NK-92 treated with Interleukin-12 subunit alpha and Interleukin-12 subunit beta, amount 100 ng/mL, for 24 hours (cell line): Measurements from ENCODE around the gene TENM3.

Source experiments
- DNase-seq: peaks from one replicate; lab custom pipeline; 2025; lab: John Stamatoyannopoulos, UW

TENM3 gene

DNA sequence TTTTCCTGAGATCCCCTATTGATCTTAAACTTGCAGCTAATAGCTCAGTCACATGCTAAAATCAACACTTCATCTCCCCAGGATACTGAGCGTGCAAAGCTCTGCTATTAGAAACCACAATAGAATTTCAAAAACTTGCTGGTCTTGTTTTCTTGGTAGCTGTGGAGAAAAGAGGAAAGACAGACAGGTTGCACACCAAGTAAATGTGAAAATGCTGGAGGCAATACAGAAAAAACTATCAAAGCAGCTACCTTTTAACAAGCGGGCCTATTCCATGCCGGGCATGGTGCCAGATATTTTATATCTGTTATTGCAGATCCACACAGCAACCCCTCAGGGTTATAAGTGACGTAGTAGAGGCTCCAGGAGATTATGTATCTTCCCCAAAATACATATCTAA, 502.0 kb downstream of the TENM3 start:
- DNase-seq: no peak

DNA sequence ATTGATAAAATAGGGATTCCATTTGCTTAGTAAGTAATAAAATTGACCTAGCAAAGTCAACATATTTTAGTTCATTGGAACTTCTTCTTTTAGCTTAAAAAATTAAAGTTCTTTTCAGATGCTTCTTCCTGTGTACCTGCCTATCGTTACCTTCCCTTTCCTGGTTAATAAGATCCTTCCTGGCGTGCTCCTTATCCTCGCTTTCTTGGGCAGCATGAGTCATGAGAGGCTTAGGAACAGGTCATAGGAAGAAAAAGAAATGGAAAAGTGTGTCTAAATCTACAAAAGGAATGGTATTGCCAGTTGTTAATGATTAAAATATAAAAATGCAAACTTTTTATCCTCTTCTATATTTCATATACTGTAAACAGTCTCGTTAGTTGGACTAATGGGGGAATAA, 503.7 kb downstream of the TENM3 start:
- no peak for DNase-seq

DNA sequence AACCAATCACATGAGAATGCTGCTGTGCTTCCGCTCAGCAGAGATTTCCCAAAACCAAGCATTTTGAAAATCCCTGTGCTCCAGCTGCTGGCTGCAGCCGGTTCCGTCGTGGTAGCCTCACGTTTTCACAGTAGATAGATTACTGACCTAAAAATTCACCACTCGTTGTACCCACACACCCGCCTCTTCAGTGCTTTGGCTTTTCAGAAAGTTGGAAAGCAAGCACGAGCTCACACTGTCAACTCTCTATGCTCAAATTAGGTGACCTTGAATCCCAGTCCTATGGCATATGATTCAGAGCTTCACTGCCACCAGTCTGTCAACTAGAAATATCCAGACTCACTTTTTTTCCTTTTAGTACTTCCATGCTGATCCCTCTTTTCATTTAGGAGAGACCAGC, 505.1 kb downstream of the TENM3 start:
- DNase-seq: no peak

DNA sequence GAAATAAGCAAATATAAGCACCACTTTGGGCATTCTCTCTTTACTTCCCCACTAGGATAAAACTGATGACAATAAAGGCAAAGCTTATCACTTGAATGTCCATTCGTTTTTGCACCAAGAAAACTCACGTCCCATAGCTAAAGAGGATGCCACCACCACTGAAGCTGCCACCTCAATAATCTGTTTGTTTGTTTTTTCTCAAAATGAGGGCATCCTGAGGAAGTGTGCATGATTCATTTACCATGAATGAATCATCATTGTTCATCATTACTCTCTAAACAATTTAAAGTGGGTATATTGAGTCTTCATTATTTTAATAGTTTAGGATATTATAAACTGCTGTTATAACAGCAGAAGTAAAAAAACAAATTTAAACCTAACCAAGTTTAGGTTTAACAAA, 505.7 kb downstream of the TENM3 start:
- no peak for DNase-seq

DNA sequence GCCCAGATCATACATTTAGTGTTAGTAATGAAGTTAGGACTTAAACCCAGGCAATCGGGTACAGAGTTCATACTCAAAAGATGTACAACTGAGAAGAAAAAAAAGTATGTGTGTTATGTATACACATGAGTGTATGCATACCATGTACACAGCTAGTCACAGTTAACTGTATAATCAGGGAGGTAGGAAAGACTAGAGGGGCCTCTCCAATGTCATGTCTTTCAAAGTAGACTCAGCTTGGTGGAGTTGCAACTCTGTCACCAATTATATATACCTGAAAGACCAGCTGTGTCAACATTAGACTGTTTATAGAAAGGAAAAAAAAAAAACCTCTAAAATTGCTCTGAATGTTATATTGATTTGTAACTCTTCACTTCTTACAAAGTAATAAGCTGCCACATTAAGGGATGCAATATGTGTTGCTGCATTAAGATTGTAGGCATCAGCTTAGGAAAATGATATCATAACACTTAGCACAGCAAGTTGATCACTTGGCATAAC, 506.5 kb downstream of the TENM3 start:
- no peak for DNase-seq

DNA sequence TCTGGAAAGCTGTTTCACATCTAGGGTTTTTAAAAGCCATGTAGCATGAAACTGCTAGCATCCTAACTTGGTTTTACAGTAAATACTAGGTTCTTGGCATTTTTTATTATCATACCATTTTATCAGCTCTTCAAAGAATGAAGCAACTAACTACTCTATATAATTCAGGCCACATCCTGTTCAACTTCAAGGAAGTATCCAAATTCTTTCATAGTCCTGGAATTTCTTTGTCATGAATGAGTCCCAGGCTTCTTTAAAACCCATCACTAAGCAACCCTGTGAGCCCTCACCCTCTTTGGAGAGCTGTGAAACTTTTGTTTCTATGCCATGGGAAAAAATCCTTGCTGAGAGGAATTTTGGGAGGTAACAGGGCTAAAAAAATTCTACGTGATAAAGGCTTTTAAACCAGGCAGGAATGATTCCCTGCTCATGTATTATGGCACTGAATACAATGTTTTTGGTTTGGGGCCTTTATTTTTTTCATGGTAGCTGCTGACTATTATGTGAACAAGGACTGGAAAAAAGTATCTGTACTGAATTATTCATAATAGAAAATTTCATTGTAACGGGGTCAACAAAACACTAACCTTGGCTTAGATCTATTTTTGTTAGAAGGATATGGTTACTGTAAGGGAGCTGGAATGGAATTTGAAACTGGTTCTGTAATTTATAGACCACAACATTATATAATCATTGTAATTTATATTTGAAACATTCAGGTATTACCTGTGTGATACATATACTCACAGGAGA, 509.1 kb downstream of the TENM3 start:
- DNase-seq: no peak

DNA sequence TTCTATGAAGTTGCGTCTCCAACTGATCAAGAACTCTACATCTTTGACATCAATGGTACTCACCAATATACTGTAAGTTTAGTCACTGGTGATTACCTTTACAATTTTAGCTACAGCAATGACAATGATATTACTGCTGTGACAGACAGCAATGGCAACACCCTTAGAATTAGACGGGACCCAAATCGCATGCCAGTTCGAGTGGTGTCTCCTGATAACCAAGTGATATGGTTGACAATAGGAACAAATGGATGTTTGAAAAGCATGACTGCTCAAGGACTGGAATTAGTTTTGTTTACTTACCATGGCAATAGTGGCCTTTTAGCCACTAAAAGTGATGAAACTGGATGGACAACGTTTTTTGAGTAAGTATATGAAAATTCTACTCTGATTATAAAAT, 511.7 kb downstream of the TENM3 start:
- no peak for DNase-seq

DNA sequence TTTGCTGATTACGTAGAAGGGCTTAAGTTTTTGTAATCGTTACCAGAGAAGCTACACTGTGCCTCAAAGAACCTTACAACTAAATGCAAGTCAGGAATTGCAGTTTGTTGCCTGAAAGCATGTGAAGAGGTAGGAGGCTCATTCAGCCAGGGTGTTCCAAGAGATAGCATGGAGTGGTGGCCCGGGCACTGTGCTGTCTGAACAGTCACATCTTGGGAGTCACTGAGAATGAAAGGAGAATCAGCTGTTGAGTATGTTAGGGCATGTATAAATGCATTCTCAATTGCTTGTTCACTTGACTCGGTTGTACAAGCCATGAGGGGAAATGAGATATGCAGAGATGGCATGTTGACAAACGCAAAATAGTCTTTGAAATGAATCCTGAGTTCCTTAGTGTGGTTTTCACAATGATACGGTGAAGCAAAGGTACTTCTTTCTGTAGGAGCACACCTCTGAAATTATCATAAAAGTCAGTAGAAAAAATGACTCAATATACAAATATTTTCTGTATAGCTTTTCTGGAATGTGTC, 513.0 kb downstream of the TENM3 start:
- no peak for DNase-seq

DNA sequence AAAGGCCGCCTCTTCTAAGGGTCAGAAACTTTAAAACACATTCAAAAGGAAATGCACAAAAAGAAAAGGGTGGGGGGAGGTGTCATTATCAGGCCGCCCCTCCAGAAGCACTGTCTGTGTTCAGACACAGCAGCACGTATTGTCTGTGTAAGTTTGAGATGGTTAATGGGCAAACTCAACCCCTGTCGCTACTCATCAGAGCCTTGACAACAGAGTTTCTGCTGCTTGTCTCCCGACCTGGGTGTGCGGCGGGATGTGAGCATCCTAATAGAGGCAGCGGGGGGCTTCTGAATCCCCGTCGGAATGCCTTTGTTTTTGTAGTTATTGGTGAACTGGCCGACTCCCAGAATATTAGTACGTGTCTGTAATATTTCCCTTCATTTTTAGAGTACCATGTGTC, 515.1 kb downstream of the TENM3 start:
- no peak for DNase-seq

DNA sequence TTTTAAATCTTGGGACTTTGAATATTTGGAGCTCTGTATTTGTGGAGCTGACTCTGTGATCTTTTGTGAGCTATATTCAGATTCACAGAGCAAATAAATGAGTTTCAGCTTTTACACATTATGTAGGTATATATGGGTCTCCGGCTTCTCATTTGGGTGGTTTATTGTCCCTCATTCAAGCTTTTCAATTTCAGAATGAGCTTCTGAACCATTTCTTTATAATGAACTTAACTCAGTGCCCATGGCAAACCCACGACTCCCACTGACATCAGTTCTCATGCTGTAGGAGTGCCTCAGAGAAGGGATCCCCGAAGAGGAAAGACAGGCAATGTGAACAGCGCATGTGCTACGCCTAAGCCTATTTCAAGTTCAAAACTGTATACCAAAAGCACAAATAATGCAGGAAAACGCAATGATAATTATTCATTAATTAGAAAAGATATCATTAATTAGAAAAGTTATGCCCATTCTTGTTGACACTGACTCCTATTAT, 517.4 kb downstream of the TENM3 start:
- no peak for DNase-seq

DNA sequence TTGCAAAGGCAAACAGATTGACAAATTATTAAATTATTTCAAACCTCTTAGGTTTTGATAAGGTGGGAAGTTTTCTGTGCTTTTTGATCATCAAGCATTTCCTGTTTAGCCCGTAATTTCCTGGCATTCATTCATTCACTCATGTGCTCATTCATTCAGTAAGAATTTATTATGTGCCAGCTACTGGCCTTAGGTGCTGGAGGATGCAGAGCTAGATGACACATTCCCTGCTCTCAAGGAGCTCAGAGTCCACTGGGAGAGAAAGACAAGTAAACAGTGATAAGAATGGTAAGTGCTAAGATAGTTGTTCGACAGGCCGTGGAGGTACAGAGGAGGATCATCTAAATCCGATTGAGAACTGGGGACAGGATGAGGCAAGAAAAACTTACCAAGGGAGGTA, 520.9 kb downstream of the TENM3 start:
- DNase-seq: no peak

DNA sequence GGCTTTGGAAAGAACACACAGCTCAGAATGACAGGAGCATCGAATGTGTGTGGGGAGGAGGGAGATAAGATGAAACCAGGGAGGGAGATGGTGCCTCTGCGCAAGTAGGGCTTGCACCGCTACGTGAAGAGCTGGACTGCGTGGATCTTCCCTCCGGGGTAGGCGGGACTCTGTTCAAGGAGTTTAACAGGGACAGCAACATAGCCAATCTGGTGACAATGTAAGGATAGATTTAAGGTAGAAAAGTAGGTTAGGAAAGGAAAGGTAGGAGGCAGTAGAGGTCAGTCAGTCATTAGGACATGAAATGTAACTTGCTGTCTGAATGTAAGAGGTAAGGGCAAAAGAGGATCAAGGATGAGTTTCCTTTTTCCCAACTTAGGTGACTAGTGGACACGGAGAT, 521.4 kb downstream of the TENM3 start:
- no peak for DNase-seq

DNA sequence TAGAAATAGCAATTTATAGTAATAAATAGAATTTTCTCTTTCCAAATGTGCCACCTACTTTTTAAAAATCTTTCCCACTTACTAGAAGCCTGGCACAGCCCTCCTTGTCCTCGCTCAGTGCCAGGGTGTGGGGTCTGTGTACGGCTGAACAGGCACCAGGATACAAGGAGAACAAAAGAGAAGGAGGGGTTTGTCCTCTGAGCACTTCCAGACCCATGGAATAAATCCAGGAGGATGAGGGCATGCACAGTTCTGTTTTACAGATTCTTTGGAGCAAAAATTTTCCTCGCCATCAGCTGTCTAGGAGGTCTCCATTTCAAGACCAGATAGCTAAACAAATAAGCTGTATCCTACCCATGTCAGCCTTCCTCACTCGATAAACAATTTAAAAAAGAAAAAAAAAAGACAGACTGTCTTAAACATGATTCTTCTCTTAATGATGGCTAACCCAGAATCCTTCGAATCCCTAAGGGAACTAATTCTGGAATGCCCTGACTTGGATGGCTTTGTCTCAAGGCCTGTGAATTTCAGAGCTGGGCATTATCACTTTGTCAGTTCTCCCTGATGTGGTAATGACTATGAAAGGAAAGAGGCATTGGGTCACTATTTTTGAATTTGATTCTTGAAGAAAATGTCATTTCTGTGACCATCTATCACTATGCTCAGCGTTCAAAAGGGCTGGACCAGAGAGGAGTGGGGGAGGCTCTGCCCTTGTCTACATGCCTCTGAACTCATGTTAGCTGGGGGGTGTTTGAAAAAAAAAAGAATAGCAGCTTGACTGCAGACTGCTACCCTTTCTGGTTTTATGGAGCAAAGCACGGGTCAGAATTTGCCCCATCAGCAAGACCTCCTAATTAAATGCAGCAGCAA, 523.0 kb downstream of the TENM3 start:
- no peak for DNase-seq

DNA sequence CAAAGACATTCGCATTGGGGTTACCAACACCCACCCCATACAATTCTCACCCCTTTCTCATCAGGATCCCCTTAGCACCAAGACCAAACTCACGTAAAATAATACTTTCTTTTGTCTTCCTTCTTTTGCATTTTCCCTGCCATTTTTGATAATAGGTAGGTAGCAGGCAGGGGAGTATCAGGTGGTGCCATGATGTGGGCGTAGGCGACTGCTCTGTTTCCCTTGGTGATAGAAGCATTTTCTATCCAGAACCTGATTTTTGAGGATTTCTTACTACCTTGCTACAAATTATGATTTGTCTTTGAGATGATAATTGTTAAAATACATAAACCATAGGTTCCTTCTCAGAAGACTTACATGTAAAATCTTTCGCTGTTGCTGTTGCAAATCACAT, 523.7 kb downstream of the TENM3 start:
- DNase-seq: no peak

DNA sequence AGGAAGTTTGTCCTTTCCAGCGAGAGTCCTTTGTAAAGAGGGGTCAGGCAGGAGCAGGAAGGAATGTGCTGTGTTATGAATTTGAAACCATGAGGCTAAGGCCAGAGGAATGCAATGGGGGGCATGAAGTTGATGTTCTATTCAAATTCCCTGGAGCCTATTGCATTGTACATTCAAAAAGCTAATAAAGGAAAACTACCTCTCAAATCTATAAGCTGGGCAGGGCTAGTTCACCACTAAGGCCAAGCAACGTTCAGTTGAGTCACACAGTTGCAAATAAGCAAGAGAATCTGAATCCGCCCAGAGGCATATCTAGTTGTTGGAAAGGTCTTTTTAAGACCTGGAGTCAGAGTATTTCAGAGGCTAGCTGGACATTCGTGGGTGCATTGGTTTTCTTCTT, 525.6 kb downstream of the TENM3 start:
- DNase-seq: no peak

DNA sequence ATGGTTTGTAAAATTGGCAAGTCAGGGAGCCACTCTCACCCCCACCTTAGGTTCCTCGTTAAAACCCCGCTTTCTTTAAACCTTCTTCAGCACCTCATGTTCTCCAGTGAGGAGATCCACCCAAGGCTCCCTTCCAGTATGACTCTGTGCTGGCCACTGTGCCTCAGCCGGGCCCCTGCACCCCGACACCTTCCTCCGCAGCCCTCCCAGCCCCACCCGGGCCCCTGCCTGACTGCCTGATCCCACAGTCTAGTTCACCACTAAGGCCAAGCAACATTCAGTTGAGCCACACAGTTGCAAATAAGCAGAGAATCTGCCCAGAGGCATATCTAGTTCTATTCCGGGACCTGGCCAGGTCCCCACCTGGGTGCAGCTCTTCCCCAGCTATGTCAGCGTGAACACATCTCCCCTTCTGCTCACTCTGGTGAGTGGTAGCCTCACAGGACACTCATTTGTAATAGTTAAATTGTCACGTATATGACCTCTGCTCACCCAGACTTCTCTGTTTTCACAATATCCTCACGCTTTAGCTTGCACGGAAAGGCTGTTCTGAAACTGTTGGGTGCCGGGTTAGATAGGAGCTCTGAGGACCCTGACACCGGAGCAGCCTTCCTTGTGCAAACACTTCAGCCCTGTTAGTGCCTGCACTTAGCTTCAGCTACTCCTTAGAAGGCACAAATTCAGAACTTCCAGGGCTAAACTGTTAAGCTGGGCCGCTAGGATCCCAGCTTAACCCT, 527.2 kb downstream of the TENM3 start:
- DNase-seq: no peak

DNA sequence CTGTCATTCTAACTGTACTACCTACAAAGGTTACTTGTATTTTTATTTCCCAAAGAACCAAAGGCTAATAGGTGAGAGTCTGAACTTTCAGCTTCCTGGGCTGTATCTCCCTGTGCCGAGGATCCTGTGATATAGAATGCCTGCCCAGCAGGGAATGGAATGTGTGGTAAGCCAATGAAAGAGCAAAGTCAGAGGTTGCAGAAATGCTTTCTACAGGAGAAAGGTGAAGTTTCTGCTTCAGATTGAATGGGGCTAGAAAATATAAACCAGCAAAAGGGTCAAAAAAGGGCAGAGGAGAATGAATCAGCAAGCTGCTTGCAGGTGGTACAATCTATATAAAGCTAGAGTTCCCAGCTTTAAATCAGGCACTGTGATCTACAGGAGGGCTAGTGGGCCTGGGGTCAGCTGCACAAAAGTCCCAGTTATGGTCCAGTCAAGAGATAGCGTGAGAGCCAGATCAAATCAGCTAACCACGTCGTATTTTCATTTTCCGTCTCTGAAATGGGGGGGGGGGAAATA, 527.9 kb downstream of the TENM3 start:
- no peak for DNase-seq

DNA sequence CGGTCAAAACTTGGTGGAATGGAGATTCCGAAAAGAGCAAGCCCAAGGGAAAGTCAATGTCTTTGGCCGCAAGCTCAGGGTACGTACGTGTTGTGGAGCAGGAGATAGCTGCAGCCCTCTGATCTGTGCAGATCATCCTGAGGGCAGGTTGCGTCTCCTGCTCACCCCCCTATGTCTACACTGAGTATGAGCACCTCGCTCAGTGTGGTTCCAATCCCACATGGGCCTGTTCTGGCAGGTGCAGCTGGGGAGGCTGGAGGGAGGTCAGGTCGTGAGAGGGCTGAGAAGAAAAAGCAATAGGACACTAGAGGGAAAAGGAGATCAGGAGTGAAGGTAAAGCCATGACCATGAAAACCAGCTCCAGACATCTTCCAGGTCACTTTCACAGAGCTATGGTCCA, 531.9 kb downstream of the TENM3 start:
- no peak for DNase-seq

DNA sequence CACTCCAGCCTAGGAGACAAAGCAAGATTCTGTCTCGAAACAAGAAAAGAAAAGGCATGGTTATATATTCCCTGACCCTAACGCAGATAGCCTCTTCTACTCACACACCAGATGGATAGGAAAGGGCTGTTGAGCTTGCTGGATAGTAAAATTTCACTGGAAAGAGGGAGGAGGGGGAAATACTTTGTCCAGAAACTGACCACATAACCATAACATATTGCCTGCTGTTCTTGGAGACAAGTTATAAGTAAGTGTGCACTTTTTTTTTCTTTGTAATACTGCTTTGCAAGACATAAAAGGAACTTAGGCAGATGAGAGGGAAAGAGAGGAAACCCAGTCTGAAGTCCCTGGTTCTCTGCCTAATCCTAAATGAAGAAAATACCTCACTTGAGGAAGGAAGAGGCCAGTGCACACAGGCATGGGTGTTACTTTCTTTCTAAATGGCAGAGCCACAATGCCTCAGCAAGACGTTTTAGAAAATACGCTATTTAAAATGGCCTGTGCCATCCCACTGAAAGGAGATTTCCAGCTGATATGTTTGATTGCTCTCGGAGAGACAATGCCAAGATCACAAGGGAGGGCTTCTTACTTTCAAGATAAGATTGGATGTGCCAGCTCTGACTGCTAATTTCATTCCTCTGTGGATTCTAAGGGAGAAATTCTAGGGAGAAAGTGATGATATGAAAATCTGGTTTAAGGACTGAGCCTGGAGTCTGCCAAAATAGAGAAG, 533.3 kb downstream of the TENM3 start:
- DNase-seq: no peak

DNA sequence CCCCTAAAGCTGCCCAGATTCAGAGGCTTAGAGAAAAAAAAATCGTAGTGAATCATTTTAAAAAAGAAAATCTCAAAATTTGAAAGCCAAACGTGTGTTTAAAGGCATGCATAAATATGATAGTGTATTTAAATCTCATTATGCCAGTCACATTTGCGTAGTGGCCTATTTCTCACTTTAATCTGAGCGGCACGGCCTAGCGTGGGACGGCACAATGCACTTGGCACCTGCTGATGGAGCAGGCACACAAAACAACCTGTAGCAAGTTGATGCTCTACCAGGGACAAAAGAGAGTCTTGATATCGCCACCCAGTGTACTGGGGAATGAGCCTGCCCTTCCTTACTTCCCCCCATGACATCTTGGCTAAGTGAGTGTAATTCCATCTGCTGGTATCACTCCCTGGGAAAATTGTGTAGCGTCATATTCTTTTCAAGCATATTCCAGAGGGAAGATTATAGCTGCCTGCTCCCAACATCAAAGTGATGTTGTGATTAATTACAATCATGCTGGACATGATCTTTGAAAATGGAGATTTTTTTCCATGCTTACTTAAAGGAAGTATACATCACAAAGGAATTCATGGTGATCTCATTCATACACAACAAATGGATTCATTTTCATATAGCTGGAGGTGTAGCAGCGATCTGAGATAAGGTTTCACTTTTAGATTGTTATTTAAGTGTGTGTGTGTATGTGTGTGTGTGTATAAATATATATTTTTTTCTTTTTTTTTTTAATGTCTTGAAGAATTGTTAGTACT, 535.2 kb downstream of the TENM3 start:
- DNase-seq: no peak

DNA sequence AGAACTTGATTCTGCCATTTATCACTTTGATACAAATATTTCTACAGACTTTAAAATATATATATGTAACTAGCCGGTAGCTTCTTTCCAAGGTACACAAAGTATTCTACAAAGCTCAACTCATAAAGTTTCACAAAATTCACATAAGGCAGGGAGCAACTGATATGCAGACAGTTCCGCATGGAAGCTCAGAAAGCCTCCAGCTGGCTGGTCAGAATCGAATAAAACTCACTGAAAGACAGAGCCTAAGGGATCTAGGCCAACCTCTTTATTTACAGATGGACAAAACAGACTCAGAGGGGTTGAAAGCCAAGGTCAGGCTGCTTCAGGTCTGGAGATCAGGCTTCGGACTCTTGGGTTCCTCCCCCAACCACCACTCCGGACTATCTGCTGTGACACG, 543.8 kb downstream of the TENM3 start:
- DNase-seq: no peak
